Stimulated activated CD8-positive, alpha-beta memory T cell treated with anti-CD3 and anti-CD28 coated beads, Interleukin-15, amount 100 ng/mL, for 24 hours (primary cell): ENCODE results near the gene RNF213.
"Not testable (repeated sequence)": the region's sequence is repeated elsewhere in the genome, so short reads cannot be mapped to it uniquely, and the experiment has no call there.

Experiments used
- DNase-seq: peaks from one replicate; pipeline ENCODE4 v3.0.0-alpha.2; 2020; ENCODE audit warnings: low read depth

Gene RNF213

GRCh38 chr17:80252871-80253270 is 7.8 kb upstream of the RNF213 start:
- no peak for DNase-seq

- DNase-seq: no peak
Measured at GRCh38 chr17:80253631-80254395, 6.8 kb upstream of the RNF213 start.

- no peak for DNase-seq
Measured at GRCh38 chr17:80254396-80255251, 6.0 kb upstream of the RNF213 start.

GRCh38 chr17:80256034-80256350 is 4.7 kb upstream of the RNF213 start:
- no peak for DNase-seq

- DNase-seq: no peak
Measured at GRCh38 chr17:80257716-80258213, 2.9 kb upstream of the RNF213 start.

GRCh38 chr17:80258296-80258695 is 2.4 kb upstream of the RNF213 start:
- not testable (repeated sequence) for DNase-seq

- DNase-seq: no peak
Measured at GRCh38 chr17:80259457-80260068, 1.1 kb upstream of the RNF213 start.

- no peak for DNase-seq
Measured at GRCh38 chr17:80260069-80260535, 550 bp upstream of the RNF213 start.

GRCh38 chr17:80261159-80261894 is 675 bp downstream of the RNF213 start:
- no peak for DNase-seq

- no peak for DNase-seq
Measured at GRCh38 chr17:80261895-80262279, 1.2 kb downstream of the RNF213 start.

GRCh38 chr17:80262291-80262690 is 1.6 kb downstream of the RNF213 start:
- DNase-seq: no peak

GRCh38 chr17:80262775-80263244 is 2.2 kb downstream of the RNF213 start:
- no peak for DNase-seq

- peak; percentile 57 for DNase-seq
Measured at GRCh38 chr17:80263253-80264204, 2.9 kb downstream of the RNF213 start.

GRCh38 chr17:80264205-80265075 is 3.8 kb downstream of the RNF213 start:
- no peak for DNase-seq

- DNase-seq: no peak
Measured at GRCh38 chr17:80265205-80266068, 4.8 kb downstream of the RNF213 start.

GRCh38 chr17:80267391-80267790 is 6.7 kb downstream of the RNF213 start:
- no peak for DNase-seq

GRCh38 chr17:80268427-80268826 is 7.8 kb downstream of the RNF213 start:
- DNase-seq: no peak

GRCh38 chr17:80269405-80269807 is 8.8 kb downstream of the RNF213 start:
- DNase-seq: no peak

- no peak for DNase-seq
Measured at GRCh38 chr17:80270104-80270503, 9.5 kb downstream of the RNF213 start.
